ENCODE results near the gene ELFN1.

GRCh38 chr7:1767524-1767923 lies 97.4 kb downstream of the ELFN1 start:
- no peak for TF ChIP-seq NFIC (IDR thresholded peaks at IDR 0.05; ENCODE audit: borderline replicate concordance)
- TF ChIP-seq ELF1 (IDR thresholded peaks at IDR 0.05): no peak
- TF ChIP-seq, protein P1, sequence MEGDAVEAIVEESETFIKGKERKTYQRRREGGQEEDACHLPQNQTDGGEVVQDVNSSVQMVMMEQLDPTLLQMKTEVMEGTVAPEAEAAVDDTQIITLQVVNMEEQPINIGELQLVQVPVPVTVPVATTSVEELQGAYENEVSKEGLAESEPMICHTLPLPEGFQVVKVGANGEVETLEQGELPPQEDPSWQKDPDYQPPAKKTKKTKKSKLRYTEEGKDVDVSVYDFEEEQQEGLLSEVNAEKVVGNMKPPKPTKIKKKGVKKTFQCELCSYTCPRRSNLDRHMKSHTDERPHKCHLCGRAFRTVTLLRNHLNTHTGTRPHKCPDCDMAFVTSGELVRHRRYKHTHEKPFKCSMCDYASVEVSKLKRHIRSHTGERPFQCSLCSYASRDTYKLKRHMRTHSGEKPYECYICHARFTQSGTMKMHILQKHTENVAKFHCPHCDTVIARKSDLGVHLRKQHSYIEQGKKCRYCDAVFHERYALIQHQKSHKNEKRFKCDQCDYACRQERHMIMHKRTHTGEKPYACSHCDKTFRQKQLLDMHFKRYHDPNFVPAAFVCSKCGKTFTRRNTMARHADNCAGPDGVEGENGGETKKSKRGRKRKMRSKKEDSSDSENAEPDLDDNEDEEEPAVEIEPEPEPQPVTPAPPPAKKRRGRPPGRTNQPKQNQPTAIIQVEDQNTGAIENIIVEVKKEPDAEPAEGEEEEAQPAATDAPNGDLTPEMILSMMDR (IDR thresholded peaks at IDR 0.05): no peak
- TF ChIP-seq JUND (IDR thresholded peaks at IDR 0.05): no peak
- no peak for TF ChIP-seq RFX5 (IDR thresholded peaks at IDR 0.05; ENCODE audit: low read length)
- TF ChIP-seq ZBTB33 (IDR thresholded peaks at IDR 0.05; ENCODE audit: borderline replicate concordance, low read depth): no peak
- no peak for TF ChIP-seq YY1 (IDR thresholded peaks at IDR 0.05; ENCODE audit: low read depth)
- no peak for TF ChIP-seq USF2 (IDR thresholded peaks at IDR 0.05; ENCODE audit: borderline replicate concordance, low read depth, low read length)
